T-helper 2 cell treated with Interferon-gamma antibody and Interleukin-4, amounts not matched to agents 100 ng/mL and 5 ng/mL, for 36 hours (primary cell): ENCODE data around the gene GPR31. TPM values are rescaled to one million over a fixed set of nuclear protein-coding genes. Genes with fewer than 3 reads are reported as not detected.

Experiments
- intact Hi-C: fragments of 100-400 bp; cut with micrococcal nuclease; formaldehyde crosslinking; loops from one replicate; pipeline ENCODE4 v1.15.1; 2023
- total RNA-seq: library from RNA; stranded (reverse); gene quantifications from 2 replicates; pipeline ENCODE4 v1.2.3, GENCODE V29; 2022

The GPR31 gene
- total RNA-seq, 1 donor from 2014 or later: not detected

- intact Hi-C loops: no loop called here
These were observed 16.9 kb downstream of the GPR31 start for GRCh38 chr6:167140589-167141474.

DNA sequence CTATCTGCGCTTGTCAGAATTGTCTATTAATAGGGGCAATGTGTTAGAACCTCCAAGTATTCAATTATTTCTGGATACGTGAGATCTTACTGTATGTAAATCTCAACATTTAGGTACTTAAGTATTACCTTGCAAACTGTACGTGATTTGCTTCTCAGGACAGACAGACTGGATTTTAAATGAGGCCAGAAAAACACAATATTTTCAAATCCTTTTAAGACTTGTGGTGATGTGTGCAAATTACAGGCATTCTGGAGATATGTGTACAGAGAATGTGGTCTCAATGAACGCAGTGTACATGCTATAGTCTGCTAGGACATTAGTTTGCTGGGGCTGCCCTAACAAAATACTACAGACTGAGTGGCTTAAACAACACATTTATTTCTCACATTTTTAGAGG, 18.0 kb downstream of the GPR31 start:
- intact Hi-C loops: no loop called here

DNA sequence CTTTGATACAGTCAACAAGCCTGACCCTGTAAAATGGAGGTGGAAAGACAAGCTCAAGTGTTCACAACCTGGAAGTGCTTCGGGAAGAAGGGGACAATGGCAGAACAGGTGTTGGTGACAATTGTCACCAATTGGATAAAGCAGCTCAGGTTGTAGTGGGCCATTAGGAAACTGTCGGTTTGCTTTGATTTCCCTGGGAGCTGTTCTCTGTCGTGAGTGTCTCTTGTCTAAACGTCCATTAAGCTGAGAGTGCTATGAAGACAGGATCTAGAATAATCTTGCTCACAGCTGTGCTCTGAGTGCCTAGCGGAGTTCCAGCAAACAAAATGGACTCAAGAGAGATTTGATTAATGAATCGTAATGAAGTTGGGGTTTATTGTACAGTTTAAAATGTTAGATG, 19.9 kb downstream of the GPR31 start:
- intact Hi-C loops: no loop called here

- intact Hi-C loops: no loop called here
These were observed 20.7 kb downstream of the GPR31 start for GRCh38 chr6:167137081-167137480.

DNA sequence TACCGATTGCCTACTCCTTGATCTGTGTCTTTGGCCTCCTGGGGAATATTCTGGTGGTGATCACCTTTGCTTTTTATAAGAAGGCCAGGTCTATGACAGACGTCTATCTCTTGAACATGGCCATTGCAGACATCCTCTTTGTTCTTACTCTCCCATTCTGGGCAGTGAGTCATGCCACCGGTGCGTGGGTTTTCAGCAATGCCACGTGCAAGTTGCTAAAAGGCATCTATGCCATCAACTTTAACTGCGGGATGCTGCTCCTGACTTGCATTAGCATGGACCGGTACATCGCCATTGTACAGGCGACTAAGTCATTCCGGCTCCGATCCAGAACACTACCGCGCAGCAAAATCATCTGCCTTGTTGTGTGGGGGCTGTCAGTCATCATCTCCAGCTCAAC, 21.4 kb downstream of the GPR31 start:
- intact Hi-C loops: no loop called here

- intact Hi-C loops: no loop called here
These were observed 23.1 kb downstream of the GPR31 start for GRCh38 chr6:167134448-167135328.

GRCh38 chr6:167130712-167131684, 26.8 kb downstream of the GPR31 start:
- intact Hi-C loops: no loop called here

- intact Hi-C loops: no loop called here
These were observed 27.6 kb downstream of the GPR31 start for GRCh38 chr6:167130008-167130677.

- intact Hi-C loops: no loop called here
These were observed 28.2 kb downstream of the GPR31 start for GRCh38 chr6:167129562-167129961.

GRCh38 chr6:167129159-167129558, 28.6 kb downstream of the GPR31 start:
- intact Hi-C loops: no loop called here

DNA sequence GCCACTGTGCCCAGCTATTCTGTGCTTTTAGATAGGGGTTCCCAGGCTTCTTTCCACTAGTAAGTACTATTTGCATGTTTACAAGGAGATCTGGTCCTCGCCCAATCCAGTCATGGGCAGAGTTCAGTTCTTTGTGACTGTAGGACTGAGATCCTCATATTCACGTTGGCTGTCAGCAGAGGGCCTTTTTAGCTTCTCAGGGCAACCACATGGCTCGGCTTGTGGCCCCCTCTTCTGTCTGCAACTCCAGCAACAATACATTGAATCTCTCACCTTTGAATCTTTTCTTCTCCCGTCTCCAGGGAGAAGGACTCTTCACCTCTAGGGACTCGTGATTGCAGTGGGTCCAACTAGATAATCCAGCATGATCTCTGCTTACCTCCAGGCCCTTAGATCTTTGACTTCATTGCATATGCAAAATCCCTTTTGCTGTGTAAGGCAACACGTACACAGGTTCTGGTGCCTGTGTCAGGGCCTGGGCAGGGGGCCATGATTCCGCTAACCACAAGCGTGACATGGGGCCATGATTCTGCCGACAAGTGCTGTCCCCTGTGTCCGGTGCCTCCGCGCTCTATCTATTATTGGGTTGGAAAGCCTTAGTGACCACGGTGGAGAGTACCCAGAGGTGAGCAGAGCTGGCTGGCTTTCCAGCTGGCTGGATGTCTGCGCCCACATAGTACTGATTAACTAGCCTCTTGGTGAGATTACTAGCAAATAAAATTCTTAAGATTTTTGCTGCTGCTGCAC, 29.8 kb downstream of the GPR31 start:
- intact Hi-C loops: no loop called here

GRCh38 chr6:167125855-167126349, 31.9 kb downstream of the GPR31 start:
- intact Hi-C loops: no loop called here

- intact Hi-C loops: no loop called here
These were observed 32.4 kb downstream of the GPR31 start for GRCh38 chr6:167125410-167125809.

- intact Hi-C loops: no loop called here
These were observed 33.0 kb downstream of the GPR31 start for GRCh38 chr6:167124753-167125152.

DNA sequence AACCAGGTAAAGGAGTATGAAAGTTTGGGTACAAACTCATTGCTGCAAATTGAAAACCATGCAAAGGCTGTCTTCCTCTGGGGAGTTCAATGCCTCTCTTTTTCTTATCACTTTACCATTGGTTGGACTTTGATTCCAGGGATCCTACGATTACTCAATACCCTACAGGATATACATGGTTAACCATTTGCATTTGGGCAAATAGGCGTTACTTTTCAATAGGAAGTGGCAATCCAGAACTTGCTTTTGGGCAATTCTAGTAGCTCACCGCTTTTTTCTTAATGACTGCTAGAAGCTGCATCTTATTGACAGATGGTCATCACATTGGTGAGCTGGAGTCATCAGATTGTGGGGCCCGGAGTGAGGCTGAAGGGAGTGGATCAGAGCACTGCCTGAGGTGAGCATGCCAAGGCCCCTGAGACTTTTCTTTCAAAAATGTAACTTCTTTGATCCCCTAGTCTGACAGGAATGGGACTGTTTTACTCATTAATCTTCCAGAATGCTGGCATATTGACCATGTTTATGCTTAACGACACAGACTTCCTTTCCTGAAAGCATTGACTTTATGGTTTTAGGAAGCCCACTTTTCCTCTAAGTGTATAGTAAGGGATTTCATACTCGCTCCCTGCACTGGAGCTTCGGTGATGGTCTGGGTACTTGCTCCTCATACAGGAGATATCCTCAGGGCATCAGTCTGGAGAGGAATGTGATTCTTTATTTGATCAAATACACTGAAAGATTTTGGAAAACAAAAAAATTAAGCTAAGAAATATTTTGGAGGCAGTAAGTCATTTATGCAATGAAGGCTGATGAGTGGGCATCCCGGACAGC, 34.7 kb downstream of the GPR31 start, which contains the start of gene CCR6:
TSS of gene CCR6 (plus strand) at position 270 of the 831 bp plus-strand sequence. CDS start 13,039 bp downstream, outside the sequence.
- intact Hi-C loops: no loop called here

DNA sequence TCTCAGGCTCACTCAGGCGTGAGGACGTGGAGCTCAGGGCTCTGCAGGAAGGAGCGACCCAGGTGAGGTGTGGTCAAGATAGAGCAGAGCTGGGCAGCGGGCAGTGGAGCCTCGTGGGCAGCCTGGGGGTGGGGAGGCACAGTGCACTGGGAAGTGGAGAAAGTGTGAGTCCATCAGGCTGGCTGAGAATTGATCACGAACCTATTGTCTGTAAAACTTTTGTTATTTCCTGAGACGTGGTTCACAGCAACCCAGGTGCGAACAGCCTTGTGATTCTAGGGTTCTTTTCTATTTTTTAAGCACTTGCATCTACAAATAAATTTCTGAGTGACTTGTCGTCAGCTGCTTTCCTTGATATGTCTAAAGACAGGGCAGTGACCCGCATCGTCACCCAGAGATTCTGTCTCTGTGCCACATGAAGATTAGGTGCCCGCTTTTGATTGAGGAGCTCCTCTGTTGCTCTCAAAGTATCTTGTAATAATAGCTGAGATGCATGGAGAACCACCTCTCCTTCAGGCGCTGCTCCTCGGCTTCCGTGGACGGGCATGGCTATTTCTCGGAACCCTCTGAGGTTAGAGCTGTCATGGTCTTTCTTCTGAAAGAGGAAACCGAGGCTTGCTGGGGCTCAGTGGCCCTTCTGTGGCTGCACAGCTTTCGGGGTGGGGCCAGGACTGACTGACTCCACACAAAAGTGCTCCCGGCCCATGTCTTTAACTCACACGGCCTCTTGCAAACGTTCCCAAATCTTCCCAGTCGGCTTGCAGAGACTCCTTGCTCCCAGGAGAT, 35.5 kb downstream of the GPR31 start:
- intact Hi-C loops: no loop called here

- intact Hi-C loops: no loop called here
These were observed 36.4 kb downstream of the GPR31 start for GRCh38 chr6:167121335-167121841.

DNA sequence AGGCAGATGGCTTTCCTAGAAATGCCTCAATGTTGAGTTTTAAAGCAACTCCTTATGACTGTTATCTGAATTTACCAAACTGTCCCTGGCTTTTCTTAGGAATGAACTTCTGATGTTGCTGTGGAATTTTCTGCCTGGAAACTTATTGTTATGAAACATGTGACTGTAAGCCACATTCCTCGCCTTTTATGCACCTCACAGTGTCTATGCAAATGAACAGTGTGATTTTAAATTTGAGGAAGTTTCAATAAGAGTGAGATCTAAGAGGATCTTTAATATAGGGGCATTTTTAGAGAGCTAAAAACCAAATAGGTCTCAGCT, 37.2 kb downstream of the GPR31 start:
- intact Hi-C loops: no loop called here
